Astrocyte (in vitro differentiated cells and primary cell): ENCODE results near the gene BAHD1. TPM values are rescaled to one million over a fixed set of nuclear protein-coding genes. Genes with fewer than 3 reads are reported as not detected.

Experiments used
- DNase-seq: peaks from one replicate; pipeline ENCODE4 v3.0.0-alpha.2; 2010; ENCODE audit warnings: low read depth
- FAIRE-seq: peaks from 2 replicates; lab custom pipeline; 2011; peaks lifted over from hg19 to GRCh38; lab: Jason Lieb, UNC
- H2AFZ ChIP-seq: 2 replicates; pipeline ENCODE4 v1.6.0; 2012; ENCODE audit warnings: low read depth, low read length, inconsistent platforms
- H3K27ac ChIP-seq: 2 replicates; pipeline ENCODE4 v1.5.1; 2011; ENCODE audit warnings: low read depth, low read length, inconsistent platforms
- H3K27me3 ChIP-seq: 2 replicates; pipeline ENCODE4 v1.6.0; 2011; ENCODE audit warnings: low read length, inconsistent platforms; ENCODE audit not compliant: insufficient read depth
- H3K36me3 ChIP-seq: 2 replicates; pipeline ENCODE4 v1.5.1; 2011; ENCODE audit warnings: low read length, inconsistent platforms; ENCODE audit not compliant: insufficient read depth
- H3K4me1 ChIP-seq: 2 replicates; pipeline ENCODE4 v1.5.1; 2011; ENCODE audit warnings: low read length, inconsistent platforms; ENCODE audit not compliant: insufficient read depth
- H3K4me2 ChIP-seq: 2 replicates; pipeline ENCODE4 v1.6.0; 2012; ENCODE audit warnings: low read length, inconsistent platforms
- H3K4me3 ChIP-seq: 2 replicates; pipeline ENCODE4 v1.5.1; 2011; ENCODE audit warnings: low read depth, mild to moderate bottlenecking, low read length, inconsistent platforms; ENCODE audit not compliant: insufficient read depth
- H3K79me2 ChIP-seq: 2 replicates; pipeline ENCODE4 v1.6.0; 2012; ENCODE audit warnings: mild to moderate bottlenecking, low read length, inconsistent platforms; ENCODE audit not compliant: insufficient read depth
- H3K9ac ChIP-seq: 2 replicates; pipeline ENCODE4 v1.6.0; 2012; ENCODE audit warnings: mild to moderate bottlenecking, low read length, inconsistent platforms
- H3K9me3 ChIP-seq: 2 replicates; pipeline ENCODE4 v1.5.1; 2012; ENCODE audit warnings: low read depth, mild to moderate bottlenecking, low read length, inconsistent platforms; ENCODE audit not compliant: insufficient read depth
- H4K20me1 ChIP-seq: 2 replicates; pipeline ENCODE4 v1.6.0; 2012; ENCODE audit warnings: low read length, inconsistent platforms; ENCODE audit not compliant: insufficient read depth
- H3K27ac Mint-ChIP-seq: one replicate; pipeline ENCODE4 v1.8.0; 2021; ENCODE audit warnings: mild to moderate bottlenecking, mixed read lengths; ENCODE audit not compliant: unreplicated experiment
- H3K27me3 Mint-ChIP-seq: one replicate; pipeline ENCODE4 v1.8.0; 2021; ENCODE audit warnings: low read depth, mixed read lengths; ENCODE audit not compliant: unreplicated experiment
- H3K36me3 Mint-ChIP-seq: one replicate; pipeline ENCODE4 v1.8.0; 2021; ENCODE audit warnings: low read depth, mixed read lengths; ENCODE audit not compliant: unreplicated experiment
- H3K4me1 Mint-ChIP-seq: one replicate; pipeline ENCODE4 v1.8.0; 2021; ENCODE audit warnings: low read depth, mixed read lengths; ENCODE audit not compliant: unreplicated experiment
- H3K4me3 Mint-ChIP-seq: one replicate; pipeline ENCODE4 v1.8.0; 2021; ENCODE audit warnings: mild to moderate bottlenecking, moderate library complexity, mixed read lengths; ENCODE audit not compliant: unreplicated experiment
- H3K9me3 Mint-ChIP-seq: one replicate; pipeline ENCODE4 v1.8.0; 2021; ENCODE audit warnings: mild to moderate bottlenecking, mixed read lengths; ENCODE audit not compliant: unreplicated experiment
- CTCF ChIP-seq: IDR thresholded peaks from 2 replicates; pipeline ENCODE4 v1.5.1; 2011; ENCODE audit warnings: low read depth, mild to moderate bottlenecking, inconsistent platforms, low read length, moderate library complexity; ENCODE audit not compliant: insufficient read depth
- EZH2 ChIP-seq: IDR thresholded peaks from 2 replicates; pipeline ENCODE4 v1.6.1; 2012; ENCODE audit warnings: mild to moderate bottlenecking, low read length, inconsistent platforms; ENCODE audit not compliant: insufficient read depth
- total RNA-seq: library from RNA; stranded (reverse); gene quantifications from 2 replicates; pipeline ENCODE4 v1.2.1, GENCODE V29; 2021

BAHD1 gene
- total RNA-seq, 1 donor from 2014 or later: 30.4 TPM

GRCh38 chr15:40413036-40413435, 27.7 kb upstream of the BAHD1 start:
- H4K20me1 ChIP-seq: peaks cover 18% of the 10 kb centered on the region
- H3K4me1 Mint-ChIP-seq: no peaks in the 10 kb centered on the region
- H3K9me3 Mint-ChIP-seq: no peaks in the 10 kb centered on the region
- peaks cover 35% of the 10 kb centered on the region for H3K36me3 ChIP-seq
- no peaks in the 10 kb centered on the region for H3K27me3 Mint-ChIP-seq
- H3K36me3 Mint-ChIP-seq: peaks cover 29% of the 10 kb centered on the region
- peaks cover 3% of the 10 kb centered on the region for H3K79me2 ChIP-seq
- TF ChIP-seq EZH2 (no peak), CTCF (no peak)
- H3K9ac ChIP-seq: no peak overlapping the region
- no peak overlapping the region for H3K4me3 Mint-ChIP-seq
- no peak overlapping the region for H3K27ac Mint-ChIP-seq
- FAIRE-seq (no peak), DNase-seq (no peak)
- H3K27me3 ChIP-seq: no peaks in the 10 kb centered on the region
- H2AFZ ChIP-seq: no peak overlapping the region
- no peak overlapping the region for H3K27ac ChIP-seq
- no peak overlapping the region for H3K4me3 ChIP-seq
- H3K9me3 ChIP-seq: no peaks in the 10 kb centered on the region
- H3K4me1 ChIP-seq: no peaks in the 10 kb centered on the region
- no peak overlapping the region for H3K4me2 ChIP-seq

- no peaks in the 10 kb centered on the region for H3K79me2 ChIP-seq
- H3K4me2 ChIP-seq: no peak overlapping the region
- DNase-seq: no peak
- no peak for TF ChIP-seq EZH2
- TF ChIP-seq CTCF: no peak
- H3K9me3 ChIP-seq: no peaks in the 10 kb centered on the region
- no peak overlapping the region for H3K4me3 ChIP-seq
- H3K27me3 Mint-ChIP-seq: no peaks in the 10 kb centered on the region
- H3K4me1 ChIP-seq: no peaks in the 10 kb centered on the region
- no peaks in the 10 kb centered on the region for H3K27me3 ChIP-seq
- H3K9me3 Mint-ChIP-seq: no peaks in the 10 kb centered on the region
- FAIRE-seq: no peak
- H3K27ac ChIP-seq: no peak overlapping the region
- no peaks in the 10 kb centered on the region for H3K4me1 Mint-ChIP-seq
- no peak overlapping the region for H2AFZ ChIP-seq
- no peak overlapping the region for H3K27ac Mint-ChIP-seq
- H4K20me1 ChIP-seq: peaks cover 11% of the 10 kb centered on the region
- H3K36me3 Mint-ChIP-seq: peaks cover 27% of the 10 kb centered on the region
- peaks cover 35% of the 10 kb centered on the region for H3K36me3 ChIP-seq
- H3K4me3 Mint-ChIP-seq: no peak overlapping the region
- H3K9ac ChIP-seq: no peak overlapping the region
These were observed 25.9 kb upstream of the BAHD1 start for GRCh38 chr15:40414816-40415215.

- no peaks in the 10 kb centered on the region for H3K27me3 ChIP-seq
- Mint-ChIP-seq H3K4me1 (no peaks in the 10 kb centered on the region), H3K36me3 (peaks cover 24% of the 10 kb centered on the region), H3K9me3 (no peaks in the 10 kb centered on the region), H3K4me3 (no peak overlapping the region), H3K27ac (no peak overlapping the region), H3K27me3 (no peaks in the 10 kb centered on the region)
- no peaks in the 10 kb centered on the region for H3K4me1 ChIP-seq
- no peak overlapping the region for H3K9ac ChIP-seq
- no peak overlapping the region for H3K27ac ChIP-seq
- H3K79me2 ChIP-seq: no peaks in the 10 kb centered on the region
- H2AFZ ChIP-seq: no peak overlapping the region
- no peak for DNase-seq
- TF ChIP-seq CTCF (no peak), EZH2 (no peak)
- H3K4me3 ChIP-seq: no peak overlapping the region
- no peak overlapping the region for H3K4me2 ChIP-seq
- FAIRE-seq: no peak
- peaks cover 9% of the 10 kb centered on the region for H4K20me1 ChIP-seq
- H3K9me3 ChIP-seq: no peaks in the 10 kb centered on the region
- peaks cover 35% of the 10 kb centered on the region for H3K36me3 ChIP-seq
These were observed 25.5 kb upstream of the BAHD1 start for GRCh38 chr15:40415226-40415625.
